Activated CD4-positive, alpha-beta T cell treated with anti-CD3 and anti-CD28 coated beads, Interleukin-2, amount 10 ng/mL, durations not matched to agents 7 days and 5 days (primary cell): ENCODE results near the gene CAMKK2. TPM values are rescaled to one million over a fixed set of nuclear protein-coding genes. Genes with fewer than 3 reads are reported as not detected.

Experiments
- CTCF ChIA-PET: fragments of 350-600 bp; sonication (Branson Sonifier 250); formaldehyde crosslinking; loops from one replicate; lab custom pipeline; 2021; ENCODE audit warnings: antibody characterized with exemption; lab: Charles Lee
- POLR2A ChIA-PET: fragments of 350-600 bp; sonication (Branson Sonifier 250); formaldehyde crosslinking; loops from one replicate; lab custom pipeline; 2021; ENCODE audit warnings: antibody characterized with exemption; lab: Charles Lee
- DNase-seq: peaks from one replicate; pipeline ENCODE4 v3.0.0-alpha.2; 2020
- H3K27ac Mint-ChIP-seq: one replicate; pipeline ENCODE4 v1.8.0; 2021; ENCODE audit warnings: mild to moderate bottlenecking, moderate library complexity, mixed read lengths
- H3K27me3 Mint-ChIP-seq: one replicate; pipeline ENCODE4 v1.8.0; 2021; ENCODE audit warnings: mixed read lengths
- H3K36me3 Mint-ChIP-seq: one replicate; pipeline ENCODE4 v1.8.0; 2021; ENCODE audit warnings: low read depth, mixed read lengths
- H3K4me1 Mint-ChIP-seq: one replicate; pipeline ENCODE4 v1.8.0; 2021; ENCODE audit warnings: mixed read lengths
- H3K4me3 Mint-ChIP-seq: one replicate; pipeline ENCODE4 v1.8.0; 2021; ENCODE audit warnings: mild to moderate bottlenecking, moderate library complexity, mixed read lengths
- H3K9me3 Mint-ChIP-seq: one replicate; pipeline ENCODE4 v1.8.0; 2021; ENCODE audit warnings: mixed read lengths
- total RNA-seq, 2 experiments: library from RNA; stranded (reverse); gene quantifications; one replicate each; pipeline ENCODE4 v1.2.3, GENCODE V29; 2021

Gene CAMKK2
- total RNA-seq, 2 experiments from 2014 or later, result 31.2 to 32.4 TPM

DNA sequence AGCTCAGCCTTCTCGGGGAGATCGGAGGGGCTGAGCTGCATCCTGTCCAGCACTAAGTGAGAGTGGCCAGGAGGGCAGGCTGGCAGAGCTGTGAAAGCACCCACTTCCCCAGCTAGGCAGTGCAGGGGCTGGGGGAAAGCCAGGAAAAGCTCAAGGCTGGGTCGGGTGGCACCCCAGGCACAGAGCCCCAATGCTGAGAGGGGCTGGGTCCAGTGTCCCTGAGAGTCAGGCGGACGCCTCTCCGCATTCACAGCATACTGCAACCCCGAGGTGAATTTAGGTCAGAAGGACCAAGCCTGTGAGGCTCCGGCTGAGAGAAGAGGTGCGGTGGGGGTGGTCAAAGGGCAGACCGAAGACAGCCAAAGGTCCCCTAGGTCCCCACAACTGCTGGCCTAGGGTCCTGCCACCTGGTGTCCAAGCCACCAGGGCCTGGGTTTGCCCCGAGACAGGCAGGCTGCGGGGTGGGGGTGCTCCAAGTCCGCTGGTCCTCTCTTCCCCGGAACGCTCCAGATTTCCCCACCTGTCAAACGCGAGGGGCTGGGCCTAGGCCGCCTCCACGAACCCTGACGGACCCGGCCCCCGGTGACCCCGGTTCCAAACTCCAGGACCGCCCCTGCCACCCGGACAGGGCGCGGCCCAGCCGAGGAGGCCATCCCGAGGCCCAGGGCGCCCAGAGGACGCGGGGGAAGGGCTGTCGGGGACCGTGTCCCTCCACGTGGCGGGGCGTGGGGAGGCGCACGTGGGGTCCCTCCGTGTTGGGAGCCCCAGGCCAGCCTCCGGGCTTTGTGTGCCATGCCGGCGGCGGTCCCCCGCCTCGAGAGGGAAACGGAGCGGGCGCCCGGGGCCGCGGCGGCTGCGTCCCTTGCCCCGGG, 527 bp downstream of the CAMKK2 start:
- Mint-ChIP-seq H3K9me3 (no peaks in the 10 kb centered on the region), H3K4me1 (peaks cover 44% of the 10 kb centered on the region), H3K4me3 (peak overlapping the region; percentile 90), H3K27ac (peak overlapping the region; percentile 88), H3K36me3 (peaks cover 12% of the 10 kb centered on the region), H3K27me3 (peaks cover 4% of the 10 kb centered on the region)
- ChIA-PET CTCF (interaction anchor here (0.9 to 1.4 kb wide), 3 partner anchors 10 to 17 kb away, joined by 3 to 4 read pairs (median 3); no protein-coding TSS in a partner anchor), POLR2A (no interaction called here)
- peak; percentile 37 for DNase-seq

- Mint-ChIP-seq H3K36me3 (peaks cover 12% of the 10 kb centered on the region), H3K9me3 (no peaks in the 10 kb centered on the region), H3K27me3 (no peaks in the 10 kb centered on the region), H3K4me3 (peak overlapping the region; percentile 90), H3K27ac (peak overlapping the region; percentile 88), H3K4me1 (peaks cover 41% of the 10 kb centered on the region)
- DNase-seq, result peak; percentile 15
- CTCF ChIA-PET, result interaction anchor here (0.6 to 1.4 kb wide), 4 partner anchors 10 to 25 kb away, joined by 3 to 4 read pairs (median 3); no protein-coding TSS in a partner anchor
- POLR2A ChIA-PET, result no interaction called here
Observed at GRCh38 chr12:121295116-121295745, 1.3 kb downstream of the CAMKK2 start.

DNA sequence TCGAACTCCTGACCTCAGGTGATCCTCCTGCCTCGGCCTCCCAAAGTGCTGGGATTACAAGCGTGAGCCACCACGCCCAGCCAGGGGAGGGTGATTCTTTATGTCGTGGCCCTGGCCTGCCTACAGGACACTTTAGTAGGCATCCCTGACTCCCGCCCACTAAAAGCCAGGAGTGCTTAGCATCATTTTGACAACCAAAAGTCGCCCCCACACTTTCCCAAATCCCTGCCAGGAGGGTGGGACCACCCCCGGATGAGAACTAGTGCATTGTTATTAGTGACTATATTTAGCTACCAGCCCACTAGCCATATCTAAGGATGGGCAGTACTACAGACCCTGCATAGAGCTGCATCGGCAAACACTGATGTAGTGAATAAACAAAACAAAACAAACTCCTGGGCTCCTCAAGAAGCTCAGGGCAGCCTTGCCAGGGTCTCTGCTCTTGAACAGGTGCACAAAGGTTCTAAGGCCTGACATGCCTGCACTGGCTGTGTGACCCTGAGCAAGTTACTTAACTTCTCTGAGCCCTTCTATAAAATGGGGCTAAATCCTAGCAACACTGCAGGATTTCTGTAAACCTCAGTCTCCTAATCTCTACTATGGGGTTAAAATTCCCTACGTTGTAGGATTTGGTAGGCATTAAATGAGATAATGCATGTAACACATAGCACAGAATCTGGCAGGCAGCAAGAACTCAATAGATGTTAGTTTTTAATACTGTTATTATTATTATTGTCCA, 2.2 kb downstream of the CAMKK2 start:
- Mint-ChIP-seq H3K9me3 (no peaks in the 10 kb centered on the region), H3K4me1 (peaks cover 41% of the 10 kb centered on the region), H3K27ac (peak overlapping the region; percentile 50), H3K4me3 (peak overlapping the region; percentile 5), H3K36me3 (peaks cover 12% of the 10 kb centered on the region), H3K27me3 (no peaks in the 10 kb centered on the region)
- no peak for DNase-seq
- ChIA-PET CTCF (interaction anchor here (1.4 kb wide), 1 partner anchor 15 kb away, joined by 3 read pairs; no protein-coding TSS in a partner anchor), POLR2A (no interaction called here)

- POLR2A ChIA-PET, result no interaction called here
- H3K9me3 Mint-ChIP-seq, result no peaks in the 10 kb centered on the region
- no peak for DNase-seq
- H3K27me3 Mint-ChIP-seq, result no peaks in the 10 kb centered on the region
- H3K27ac Mint-ChIP-seq, result peak overlapping the region; percentile 46
- H3K36me3 Mint-ChIP-seq, result peaks cover 12% of the 10 kb centered on the region
- peaks cover 43% of the 10 kb centered on the region for H3K4me1 Mint-ChIP-seq
- H3K4me3 Mint-ChIP-seq, result no peak overlapping the region
- CTCF ChIA-PET, result no interaction called here
Observed at GRCh38 chr12:121293603-121294002, 2.9 kb downstream of the CAMKK2 start.

DNA sequence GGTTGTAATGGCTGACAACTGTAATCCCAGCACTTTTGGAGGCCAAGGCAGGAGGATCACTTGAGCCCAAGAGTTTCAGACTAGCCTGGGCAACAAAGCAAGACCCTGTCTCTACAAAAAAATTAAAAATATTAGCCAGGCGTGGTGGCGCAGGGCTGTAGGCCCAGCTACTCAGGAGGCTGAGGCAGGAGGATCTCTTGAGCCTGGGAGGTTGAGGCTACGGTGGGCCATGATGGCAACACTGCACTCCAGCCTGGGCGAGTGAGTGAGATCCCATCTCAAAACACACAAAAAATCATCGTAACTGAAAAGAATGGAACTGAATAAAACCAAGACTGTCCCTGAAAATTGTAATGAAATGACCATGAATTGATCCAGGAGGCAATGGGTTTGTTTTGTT, 6.1 kb downstream of the CAMKK2 start:
- Mint-ChIP-seq H3K27ac (no peak overlapping the region), H3K4me1 (peaks cover 47% of the 10 kb centered on the region), H3K27me3 (no peaks in the 10 kb centered on the region), H3K4me3 (no peak overlapping the region), H3K36me3 (peaks cover 15% of the 10 kb centered on the region), H3K9me3 (no peaks in the 10 kb centered on the region)
- DNase-seq, result no peak
- CTCF ChIA-PET, result interaction anchor here (0.7 kb wide), 1 partner anchor 9 kb away, joined by 3 read pairs; no protein-coding TSS in a partner anchor
- POLR2A ChIA-PET, result no interaction called here

- no peaks in the 10 kb centered on the region for H3K9me3 Mint-ChIP-seq
- ChIA-PET CTCF (interaction anchor here (0.7 kb wide), 1 partner anchor 9 kb away, joined by 3 read pairs; no protein-coding TSS in a partner anchor), POLR2A (no interaction called here)
- no peak overlapping the region for H3K4me3 Mint-ChIP-seq
- H3K36me3 Mint-ChIP-seq, result peaks cover 15% of the 10 kb centered on the region
- DNase-seq, result no peak
- peaks cover 43% of the 10 kb centered on the region for H3K4me1 Mint-ChIP-seq
- no peaks in the 10 kb centered on the region for H3K27me3 Mint-ChIP-seq
- no peak overlapping the region for H3K27ac Mint-ChIP-seq
Observed at GRCh38 chr12:121289962-121290361, 6.5 kb downstream of the CAMKK2 start.

DNA sequence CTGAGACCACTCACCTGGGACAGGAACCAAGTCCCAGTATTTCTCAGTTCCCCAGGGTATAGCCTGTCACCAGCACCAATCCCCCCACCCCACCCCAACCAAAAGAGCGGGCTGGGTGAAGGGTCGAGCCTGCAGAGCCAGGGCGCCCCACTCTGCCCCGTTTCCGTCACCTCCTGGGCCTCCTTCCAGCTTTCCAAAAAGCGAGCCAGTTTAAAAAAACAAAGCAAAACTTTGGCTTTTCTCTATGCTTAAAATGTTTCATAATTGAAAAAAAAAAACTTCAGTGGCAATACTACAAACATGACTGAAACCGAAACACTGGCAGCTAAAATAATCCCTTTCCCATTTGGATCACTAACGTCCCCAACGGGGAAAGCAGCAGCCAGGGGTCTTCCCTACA, 7.5 kb downstream of the CAMKK2 start:
- DNase-seq, result no peak
- CTCF ChIA-PET, result interaction anchor here (0.5 to 0.6 kb wide), 2 partner anchors 60 to 204 kb away, joined by 3 to 4 read pairs; no protein-coding TSS in a partner anchor
- H3K27me3 Mint-ChIP-seq, result no peaks in the 10 kb centered on the region
- H3K4me3 Mint-ChIP-seq, result no peak overlapping the region
- H3K4me1 Mint-ChIP-seq, result peaks cover 36% of the 10 kb centered on the region
- no peaks in the 10 kb centered on the region for H3K9me3 Mint-ChIP-seq
- H3K36me3 Mint-ChIP-seq, result peaks cover 15% of the 10 kb centered on the region
- H3K27ac Mint-ChIP-seq, result no peak overlapping the region
- POLR2A ChIA-PET, result no interaction called here

DNA sequence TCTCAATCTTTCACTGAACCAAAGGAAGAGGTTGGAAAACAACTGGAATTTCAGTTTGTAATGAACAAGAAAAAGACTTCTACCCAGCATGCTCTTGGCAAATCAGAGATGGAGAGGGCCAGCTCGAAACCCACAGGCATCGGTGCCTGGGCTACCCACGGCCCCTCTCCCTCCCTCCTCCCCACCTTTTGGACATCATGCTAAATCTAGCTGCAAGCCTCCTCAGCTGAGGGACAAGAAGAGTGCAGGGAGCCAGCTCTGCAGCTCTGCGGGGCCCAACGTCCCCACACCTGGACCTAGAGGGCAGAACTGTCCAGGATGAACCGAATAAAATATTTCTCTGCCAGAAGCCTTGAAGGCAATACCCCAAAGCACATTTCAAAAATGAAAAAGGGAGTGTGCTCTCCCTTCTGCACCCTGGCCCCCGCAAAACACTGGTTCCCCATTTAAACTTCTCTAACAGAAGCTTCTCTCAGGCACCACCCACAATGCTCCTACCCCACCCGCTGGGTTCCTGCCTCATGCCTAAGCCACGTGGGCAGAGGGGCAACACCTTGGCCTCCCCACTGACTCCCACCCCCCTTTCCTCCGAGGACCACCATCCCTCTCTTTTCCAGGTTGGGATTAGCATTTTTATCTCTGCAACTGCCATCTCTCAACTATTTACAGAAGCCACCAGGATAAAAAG, 8.2 kb downstream of the CAMKK2 start:
- H3K36me3 Mint-ChIP-seq, result peaks cover 15% of the 10 kb centered on the region
- no peak overlapping the region for H3K4me3 Mint-ChIP-seq
- no peaks in the 10 kb centered on the region for H3K9me3 Mint-ChIP-seq
- ChIA-PET CTCF (interaction anchor here (0.5 to 1.2 kb wide), 4 partner anchors 9 to 205 kb away, joined by 3 to 4 read pairs (median 4); no protein-coding TSS in a partner anchor), POLR2A (no interaction called here)
- H3K27ac Mint-ChIP-seq, result no peak overlapping the region
- H3K27me3 Mint-ChIP-seq, result no peaks in the 10 kb centered on the region
- peaks cover 29% of the 10 kb centered on the region for H3K4me1 Mint-ChIP-seq
- no peak for DNase-seq

DNA sequence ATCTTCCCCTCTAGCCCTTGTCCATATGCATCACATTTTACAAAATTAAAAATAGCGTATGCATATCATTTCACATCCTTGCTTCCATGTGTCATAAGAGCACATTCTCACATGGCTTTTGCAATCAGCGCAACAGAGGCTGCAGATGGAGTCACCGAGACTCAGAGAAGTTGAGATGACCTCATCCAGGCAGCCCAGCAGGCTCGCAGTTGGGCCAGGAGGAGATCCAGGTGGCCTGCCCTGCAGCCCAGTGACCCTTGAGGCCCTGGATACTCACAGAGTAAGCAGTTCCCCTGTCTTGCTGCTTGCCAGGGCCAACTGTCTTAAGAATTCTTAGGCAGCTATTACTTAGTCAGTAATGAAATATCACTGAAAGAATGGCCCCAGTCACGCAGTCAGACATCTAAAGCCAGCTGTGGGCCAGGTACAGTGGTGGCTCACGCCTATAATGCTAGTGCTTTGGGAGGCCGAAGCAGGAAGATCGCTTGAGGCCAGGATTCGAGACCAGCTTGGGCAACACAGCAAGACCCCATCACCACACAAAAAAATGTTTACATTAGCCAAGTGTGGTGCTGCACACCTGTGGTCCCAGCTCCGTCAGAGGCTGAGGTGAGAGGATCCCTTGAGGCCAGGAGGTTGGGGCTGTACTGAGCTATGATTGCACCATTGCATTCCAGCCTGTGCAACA, 9.1 kb downstream of the CAMKK2 start:
- H3K4me3 Mint-ChIP-seq, result no peak overlapping the region
- H3K36me3 Mint-ChIP-seq, result peaks cover 13% of the 10 kb centered on the region
- no peak overlapping the region for H3K27ac Mint-ChIP-seq
- DNase-seq, result no peak
- ChIA-PET CTCF (interaction anchor here (1.2 kb wide), 2 partner anchors 8 to 20 kb away, joined by 4 read pairs; no protein-coding TSS in a partner anchor), POLR2A (no interaction called here)
- H3K27me3 Mint-ChIP-seq, result no peaks in the 10 kb centered on the region
- H3K9me3 Mint-ChIP-seq, result no peaks in the 10 kb centered on the region
- H3K4me1 Mint-ChIP-seq, result peaks cover 23% of the 10 kb centered on the region

- no peak overlapping the region for H3K4me3 Mint-ChIP-seq
- no peaks in the 10 kb centered on the region for H3K27me3 Mint-ChIP-seq
- H3K27ac Mint-ChIP-seq, result peak overlapping the region; percentile 46
- no peak for DNase-seq
- H3K9me3 Mint-ChIP-seq, result no peaks in the 10 kb centered on the region
- ChIA-PET CTCF (interaction anchor here (0.7 to 1.2 kb wide), 2 partner anchors 10 to 83 kb away, joined by 3 to 4 read pairs; no protein-coding TSS in a partner anchor), POLR2A (no interaction called here)
- peaks cover 17% of the 10 kb centered on the region for H3K4me1 Mint-ChIP-seq
- H3K36me3 Mint-ChIP-seq, result peaks cover 8% of the 10 kb centered on the region
Observed at GRCh38 chr12:121285856-121286255, 10.7 kb downstream of the CAMKK2 start.

DNA sequence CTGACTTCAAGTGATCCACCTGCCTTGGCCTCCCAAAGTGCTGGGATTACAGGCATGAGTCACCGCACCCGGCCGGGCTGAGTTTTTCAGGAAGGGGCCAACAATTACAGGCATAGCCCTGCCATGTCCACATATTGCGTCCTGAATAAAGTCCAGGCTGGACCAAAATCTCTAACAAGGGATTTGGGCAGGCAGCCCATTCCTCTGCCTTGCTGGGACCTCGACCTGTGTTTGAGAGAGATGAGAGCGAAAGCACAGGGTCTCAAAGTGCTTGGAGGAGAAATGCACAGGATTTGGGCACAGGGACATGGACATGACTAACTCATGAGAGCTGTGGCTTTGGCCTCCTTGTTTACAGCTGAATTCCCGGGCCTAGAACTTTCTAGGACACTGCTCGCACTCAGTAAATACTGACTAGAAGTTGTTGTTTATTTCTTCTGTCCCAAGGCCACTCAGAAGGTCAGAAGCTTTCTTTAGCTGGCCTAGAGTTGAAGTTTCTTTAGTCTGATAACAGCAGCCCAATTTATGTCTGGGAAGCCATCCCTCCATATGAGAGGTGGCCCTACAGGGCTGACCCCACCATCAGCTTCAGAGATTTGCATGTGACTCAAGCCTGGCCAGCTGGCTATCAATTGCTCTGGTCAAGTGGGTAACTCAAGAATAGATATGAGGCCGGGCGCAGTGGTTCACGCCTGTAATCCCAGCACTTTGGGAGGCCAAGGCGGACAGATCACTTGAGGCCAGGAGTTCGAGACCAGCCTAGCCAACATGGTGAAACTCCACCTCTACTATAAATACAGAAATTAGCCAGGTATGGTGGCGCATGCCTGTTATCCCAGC, 11.7 kb downstream of the CAMKK2 start:
- ChIA-PET CTCF (interaction anchor here (0.5 to 1.4 kb wide), 5 partner anchors 11 to 969 kb away, joined by 3 to 5 read pairs (median 4); no protein-coding TSS in a partner anchor), POLR2A (no interaction called here)
- H3K27ac Mint-ChIP-seq, result no peak overlapping the region
- peaks cover 17% of the 10 kb centered on the region for H3K4me1 Mint-ChIP-seq
- H3K9me3 Mint-ChIP-seq, result no peaks in the 10 kb centered on the region
- no peak overlapping the region for H3K4me3 Mint-ChIP-seq
- DNase-seq, result no peak
- H3K36me3 Mint-ChIP-seq, result peaks cover 8% of the 10 kb centered on the region
- H3K27me3 Mint-ChIP-seq, result no peaks in the 10 kb centered on the region
